ENCODE data around the gene KLRF2. TPM values are rescaled to one million over a fixed set of nuclear protein-coding genes. Genes with fewer than 3 reads are reported as not detected.

Gene KLRF2
- total and polyA plus RNA-seq, 2 of the 8 experiments (the other 6 are each of a cell fraction or from before 2014, with no cell fraction given): not detected

- CTCF ChIA-PET (ENCODE audit: partially characterized antibody): interaction anchor here (0.5 to 2.0 kb wide), 4 partner anchors 124 to 205 kb away, joined by 3 to 5 read pairs (median 3); no protein-coding TSS in a partner anchor
Measured at GRCh38 chr12:9935026-9935425, 53.7 kb downstream of the KLRF2 start.

More at GRCh38 chr12:9935026-9935425, 53.7 kb downstream of the KLRF2 start:
- H3K36me3 ChIP-seq (ENCODE audit: control insufficient read depth in 2 of 4, insufficient read depth in 4 of 4, low read length in 3 of 4): no peaks in the 10 kb centered on the region
- TF ChIP-seq KDM5A (IDR thresholded peaks at IDR 0.05; ENCODE audit: low read length): no peak
- TF ChIP-seq SIX5 (IDR thresholded peaks at IDR 0.05; ENCODE audit: low read depth, low read length): no peak
- no peak for TF ChIP-seq CHD1 (IDR thresholded peaks at IDR 0.05; ENCODE audit: low read depth, low read length)
- TF ChIP-seq TEAD4 (IDR thresholded peaks at IDR 0.05; ENCODE audit: low read depth, low read length): no peak
- no peak overlapping the region for H2BK20ac ChIP-seq (ENCODE audit: low read length)
- WGBS, 2 experiments (ENCODE audit: extremely low coverage in 1 of 2, insufficient coverage in 1 of 2, insufficient read length in 1 of 2, insufficient replicate concordance in 2 of 2, low coverage in 1 of 2, low lambda C conversion rate in 2 of 2, missing lambda C conversion rate in 1 of 2): 88% methylated on average over 2 of the region's 2 CpGs; no CpG with 5 or more reads in 1 of the 2 experiments
- no peak for FAIRE-seq
- no peak overlapping the region for H2BK5ac ChIP-seq (ENCODE audit: low read depth, low read length)
- H3K4me1 ChIP-seq (replicated peaks in 1 of 4; ENCODE audit: control insufficient read depth in 3 of 4, insufficient read depth in 4 of 4, low read length in 3 of 4): no peaks in the 10 kb centered on the region
- H4K91ac ChIP-seq (replicated peaks; ENCODE audit: insufficient read length, low read length): no peak overlapping the region
- POLR2A ChIA-PET (ENCODE audit: partially characterized antibody): no interaction called here
- H4K20me1 ChIP-seq (replicated peaks in 1 of 2; ENCODE audit: control insufficient read depth in 1 of 2, insufficient read depth in 2 of 2, low read length in 2 of 2): no peaks in the 10 kb centered on the region
- no peak overlapping the region for H3K9ac ChIP-seq (replicated peaks in 1 of 4; ENCODE audit: extremely low read depth in 1 of 4, low read depth in 3 of 4, low read length in 3 of 4)
- H3K14ac ChIP-seq (ENCODE audit: insufficient read length): no peak overlapping the region
- DNase-seq (ENCODE audit: low read depth in 1 of 2, low spot score in 2 of 2): no peak
- H3K4me3 ChIP-seq (ENCODE audit: extremely low read depth in 1 of 4, insufficient read depth in 2 of 4, low read depth in 3 of 4, low read length in 4 of 4): no peak overlapping the region
- no peaks in the 10 kb centered on the region for H3K79me2 ChIP-seq (ENCODE audit: control insufficient read depth in 1 of 2, insufficient read depth in 2 of 2, low read length in 2 of 2)
- no peak overlapping the region for H3K56ac ChIP-seq (replicated peaks; ENCODE audit: insufficient read length, low read depth, low read length)
- no peak overlapping the region for H2BK15ac ChIP-seq (ENCODE audit: low read length)
- H3K23ac ChIP-seq (ENCODE audit: insufficient read length): no peak overlapping the region
- no peak overlapping the region for H4K8ac ChIP-seq (ENCODE audit: extremely low read depth, insufficient read depth, low read length)
- no peak overlapping the region for H2BK120ac ChIP-seq (replicated peaks; ENCODE audit: low read depth, low read length)
- H2BK12ac ChIP-seq (ENCODE audit: low read depth, low read length): no peak overlapping the region
- no peak overlapping the region for H3K4ac ChIP-seq (replicated peaks; ENCODE audit: insufficient read length, low read depth, low read length)
- no peak overlapping the region for H3K18ac ChIP-seq (ENCODE audit: extremely low read depth, low read length)
- H3K23me2 ChIP-seq (ENCODE audit: low read depth, low read length): no peaks in the 10 kb centered on the region
- H2AFZ ChIP-seq (ENCODE audit: low read length): no peak overlapping the region
- H3K9me3 ChIP-seq (ENCODE audit: insufficient read depth in 2 of 2, low read depth in 1 of 2, low read length in 1 of 2): no peaks in the 10 kb centered on the region
- H3K79me1 ChIP-seq (ENCODE audit: low read depth, low read length): no peaks in the 10 kb centered on the region
- H3K27ac ChIP-seq (ENCODE audit: low read depth, low read length): no peak overlapping the region
- no peak overlapping the region for H4K5ac ChIP-seq (ENCODE audit: insufficient read length, low read depth, low read length)
- H3K27me3 ChIP-seq (replicated peaks in 1 of 4; ENCODE audit: control insufficient read depth in 3 of 4, extremely low read depth in 1 of 4, insufficient read depth in 3 of 4, low read length in 3 of 4): no peaks in the 10 kb centered on the region
- H2AK5ac ChIP-seq (ENCODE audit: low read depth, low read length): no peak overlapping the region
- H3K4me2 ChIP-seq (ENCODE audit: insufficient read depth in 1 of 2, low read depth in 2 of 2, low read length in 2 of 2): no peak overlapping the region
